Transverse colon (tissue), 3 donors: ENCODE measurements around the gene TENT4B.

ENCODE experiments used
- EP300 ChIP-seq: sonication (generic); formaldehyde crosslinking; IDR thresholded peaks from one replicate; pipeline ENCODE4 v1.6.1; 2017; ENCODE audit warnings: antibody characterized with exemption, low read depth
- POLR2A ChIP-seq: fragments of 450-650 bp; IDR thresholded peaks from one replicate; pipeline ENCODE4 v1.6.1; 2016; ENCODE audit warnings: antibody characterized with exemption, mild to moderate bottlenecking, moderate library complexity
- TF ChIP-seq, protein P1 (sequence below), 5 experiments: fragments of 200-600 bp in 3 of 5; fragments of 450-650 bp in 2 of 5; sonication (generic) in 3 of 5; IDR thresholded peaks; 1 replicate in 2 of 5; 2 replicates in 3 of 5; pipeline ENCODE4 v1.5.1; 2016 to 2017; ENCODE audit warnings: antibody characterized with exemption in 5 of 5, inconsistent platforms in 3 of 5, mild to moderate bottlenecking in 2 of 5, moderate library complexity in 1 of 5

GRCh38 chr16:50216231-50216630, 63.1 kb downstream of the TENT4B start:
- TF ChIP-seq, protein P1, sequence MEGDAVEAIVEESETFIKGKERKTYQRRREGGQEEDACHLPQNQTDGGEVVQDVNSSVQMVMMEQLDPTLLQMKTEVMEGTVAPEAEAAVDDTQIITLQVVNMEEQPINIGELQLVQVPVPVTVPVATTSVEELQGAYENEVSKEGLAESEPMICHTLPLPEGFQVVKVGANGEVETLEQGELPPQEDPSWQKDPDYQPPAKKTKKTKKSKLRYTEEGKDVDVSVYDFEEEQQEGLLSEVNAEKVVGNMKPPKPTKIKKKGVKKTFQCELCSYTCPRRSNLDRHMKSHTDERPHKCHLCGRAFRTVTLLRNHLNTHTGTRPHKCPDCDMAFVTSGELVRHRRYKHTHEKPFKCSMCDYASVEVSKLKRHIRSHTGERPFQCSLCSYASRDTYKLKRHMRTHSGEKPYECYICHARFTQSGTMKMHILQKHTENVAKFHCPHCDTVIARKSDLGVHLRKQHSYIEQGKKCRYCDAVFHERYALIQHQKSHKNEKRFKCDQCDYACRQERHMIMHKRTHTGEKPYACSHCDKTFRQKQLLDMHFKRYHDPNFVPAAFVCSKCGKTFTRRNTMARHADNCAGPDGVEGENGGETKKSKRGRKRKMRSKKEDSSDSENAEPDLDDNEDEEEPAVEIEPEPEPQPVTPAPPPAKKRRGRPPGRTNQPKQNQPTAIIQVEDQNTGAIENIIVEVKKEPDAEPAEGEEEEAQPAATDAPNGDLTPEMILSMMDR (IDR thresholded peaks at IDR 0.05), result no peak
- no peak for TF ChIP-seq POLR2A
- no peak for TF ChIP-seq EP300
